GM18873 (cell line): ENCODE measurements around the gene POP4.
"Not testable (repeated sequence)": the region's sequence is repeated elsewhere in the genome, so short reads cannot be mapped to it uniquely, and the experiment has no call there.

ENCODE experiments used
- ATAC-seq: cut with Tn5 transposase; IDR thresholded peaks from one replicate; pipeline ENCODE4 v1.9.1; 2021; ENCODE audit warnings: mild to moderate bottlenecking, moderate library complexity, moderate number of reproducible peaks; ENCODE audit not compliant: unreplicated experiment, low FRiP score

Gene POP4

DNA sequence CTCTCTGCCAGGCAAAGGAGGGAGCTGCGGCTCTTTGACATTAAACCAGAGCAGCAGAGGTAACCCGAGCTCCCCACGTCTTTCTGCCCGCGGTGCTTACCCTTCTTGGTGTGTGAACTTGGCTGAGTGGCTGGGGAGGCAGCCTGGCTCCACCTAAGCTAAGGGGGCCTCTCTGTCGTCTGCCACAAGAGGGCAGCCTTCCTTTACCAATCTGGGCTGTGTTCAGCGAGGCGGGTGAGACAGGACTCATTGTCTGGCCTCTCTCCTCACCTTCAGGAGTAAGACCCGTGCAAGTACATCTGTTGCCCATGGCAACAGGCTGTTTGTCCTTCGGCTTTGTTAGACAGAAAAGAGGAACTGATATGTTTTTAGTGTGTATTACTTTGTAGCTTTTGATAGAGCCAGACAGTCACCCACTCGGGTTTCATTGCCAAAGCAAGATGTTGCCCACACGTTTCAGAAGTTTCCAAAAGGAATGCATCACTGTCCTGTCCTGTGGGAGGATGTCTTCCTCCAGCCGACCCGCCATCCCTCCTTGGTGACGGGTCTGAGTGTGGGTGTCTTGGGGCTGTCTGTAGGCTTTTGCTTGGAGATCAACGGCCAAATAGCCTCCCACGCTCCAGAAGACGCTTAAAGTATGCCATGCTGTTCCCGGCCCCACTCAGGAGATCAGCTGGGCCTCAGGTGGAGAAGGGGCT, 4.6 kb downstream of the POP4 start:
- peak; percentile 65 for ATAC-seq

GRCh38 chr19:29612121-29612520, 6.0 kb downstream of the POP4 start:
- no peak for ATAC-seq

DNA sequence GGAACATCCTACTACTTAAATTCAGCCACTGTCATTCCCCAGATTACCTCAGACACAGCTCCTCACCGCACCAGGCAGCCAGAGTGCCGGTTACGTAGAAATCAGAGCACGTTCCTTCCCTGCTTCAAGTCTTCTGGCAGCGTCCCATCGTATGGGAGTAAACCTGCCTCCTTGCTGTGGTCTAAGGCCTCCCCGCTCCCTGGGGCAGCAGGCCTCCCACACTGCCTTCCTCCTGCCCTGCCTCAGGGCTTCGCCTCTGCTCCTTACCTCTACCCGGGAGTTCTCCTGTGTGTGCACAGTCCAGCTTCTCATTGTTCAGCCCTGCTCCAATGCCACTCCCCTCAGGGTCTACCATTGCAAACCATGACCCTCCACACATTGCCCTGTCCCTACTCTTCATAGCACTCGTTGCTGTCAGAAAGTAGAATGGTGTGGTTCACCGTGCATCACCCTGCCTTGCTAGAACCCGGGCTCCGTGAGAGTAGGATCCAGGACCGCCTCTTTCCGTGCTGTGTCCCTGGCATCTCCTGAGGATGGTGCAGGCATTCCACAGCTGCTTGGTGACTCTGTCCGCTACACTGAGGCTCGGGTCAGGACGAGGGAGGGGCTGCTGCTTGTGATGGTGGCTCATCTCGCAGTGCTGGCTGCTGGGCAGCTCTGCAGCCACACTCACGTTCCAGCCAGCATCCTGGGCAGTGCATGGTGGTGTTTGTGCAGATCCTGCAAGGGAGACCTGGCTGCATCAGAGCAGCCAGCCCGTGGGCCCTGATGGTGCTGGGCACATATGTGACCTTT, 6.9 kb downstream of the POP4 start:
- ATAC-seq, result no peak

DNA sequence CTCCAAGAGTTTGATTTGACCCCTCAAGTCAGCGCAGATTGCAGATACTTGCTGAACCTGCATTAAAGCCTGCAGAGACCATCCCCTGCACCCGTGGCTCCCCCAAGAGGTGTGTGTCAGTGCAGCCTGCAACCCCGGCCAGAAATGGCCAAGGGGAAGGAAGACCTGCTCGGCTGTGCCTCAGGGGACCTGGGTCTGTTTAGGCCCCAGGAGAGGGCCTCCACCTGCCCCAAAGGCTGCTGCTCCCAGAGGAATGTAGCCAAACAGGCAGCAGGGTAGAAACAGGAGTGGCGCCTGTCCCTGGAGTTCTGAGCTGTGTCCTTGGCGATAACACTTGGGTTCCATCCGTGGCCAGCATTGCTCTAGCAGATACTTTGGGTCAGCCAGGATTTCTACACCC, 8.0 kb downstream of the POP4 start:
- ATAC-seq, result no peak

- ATAC-seq, result no peak
These were observed 8.7 kb downstream of the POP4 start for GRCh38 chr19:29614780-29615179.

DNA sequence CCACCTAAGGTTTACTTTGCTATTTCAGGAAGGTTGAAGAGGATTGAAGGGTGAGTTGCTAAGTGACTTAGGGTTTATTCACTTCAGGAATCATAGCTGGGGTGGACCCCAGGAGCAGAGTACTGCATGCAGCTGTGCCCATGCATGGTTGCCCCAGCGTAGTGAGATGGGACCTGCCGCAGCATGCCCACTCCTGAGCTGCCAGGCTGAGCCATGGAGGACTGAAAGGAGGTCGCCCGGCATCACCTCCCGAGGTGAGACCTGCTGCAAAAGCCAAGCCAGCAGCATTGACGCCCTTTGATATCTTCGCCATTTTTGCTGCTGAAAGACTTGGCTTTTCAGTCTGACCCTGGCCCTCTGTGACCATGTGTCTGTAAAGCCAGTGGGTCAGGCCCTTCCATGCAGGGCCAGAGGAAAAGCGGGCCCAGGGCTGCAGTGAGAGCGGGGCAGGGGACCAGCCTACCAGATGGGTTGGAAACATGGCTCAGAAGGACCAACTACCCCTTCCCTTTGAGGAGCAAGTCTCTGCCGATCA, 9.9 kb downstream of the POP4 start:
- ATAC-seq, result no peak

DNA sequence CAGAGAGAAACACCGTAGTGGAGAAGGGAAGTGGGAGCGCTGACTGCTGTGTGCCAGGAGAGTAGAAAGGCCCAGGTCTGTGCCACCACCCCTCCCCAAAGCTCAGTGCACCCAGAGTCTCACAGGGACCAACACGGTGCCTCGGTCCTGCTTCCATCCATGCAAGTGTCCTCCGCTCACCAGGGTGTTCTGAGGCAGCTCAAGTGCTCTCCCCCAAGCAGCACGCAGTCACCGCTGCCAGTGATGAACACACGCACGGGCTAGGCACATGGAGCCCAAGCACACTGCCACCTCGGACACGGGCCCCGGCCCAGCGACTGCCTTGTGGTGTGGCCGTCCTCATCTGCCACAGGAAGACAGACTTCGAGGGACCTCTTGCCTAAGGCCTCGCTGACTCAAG, 10.5 kb downstream of the POP4 start:
- ATAC-seq, result no peak

- no peak for ATAC-seq
These were observed 11.5 kb downstream of the POP4 start for GRCh38 chr19:29617366-29618266.

GRCh38 chr19:29618434-29618833, 12.4 kb downstream of the POP4 start:
- no peak for ATAC-seq

GRCh38 chr19:29618871-29619270, 12.8 kb downstream of the POP4 start:
- no peak for ATAC-seq

DNA sequence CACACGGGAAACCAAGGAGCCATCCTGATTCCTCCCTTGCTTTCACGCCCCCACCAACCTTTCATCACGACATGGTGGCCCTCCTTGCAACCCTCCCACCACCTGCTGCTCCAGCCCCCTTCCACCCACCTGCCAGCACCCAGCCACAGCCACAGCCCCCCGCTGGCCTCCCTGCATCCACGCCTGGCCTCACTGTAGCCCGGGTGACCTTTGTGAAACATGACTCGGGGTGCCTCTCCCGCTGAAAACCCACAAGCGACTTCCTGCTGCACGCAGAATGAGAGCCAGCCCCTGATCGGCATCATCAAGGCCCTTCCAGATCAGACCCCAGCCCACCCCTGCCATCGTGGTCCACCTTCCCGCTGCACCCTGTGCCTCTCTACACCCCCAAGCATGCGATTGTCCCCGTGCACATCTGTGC, 14.9 kb downstream of the POP4 start:
- no peak for ATAC-seq

DNA sequence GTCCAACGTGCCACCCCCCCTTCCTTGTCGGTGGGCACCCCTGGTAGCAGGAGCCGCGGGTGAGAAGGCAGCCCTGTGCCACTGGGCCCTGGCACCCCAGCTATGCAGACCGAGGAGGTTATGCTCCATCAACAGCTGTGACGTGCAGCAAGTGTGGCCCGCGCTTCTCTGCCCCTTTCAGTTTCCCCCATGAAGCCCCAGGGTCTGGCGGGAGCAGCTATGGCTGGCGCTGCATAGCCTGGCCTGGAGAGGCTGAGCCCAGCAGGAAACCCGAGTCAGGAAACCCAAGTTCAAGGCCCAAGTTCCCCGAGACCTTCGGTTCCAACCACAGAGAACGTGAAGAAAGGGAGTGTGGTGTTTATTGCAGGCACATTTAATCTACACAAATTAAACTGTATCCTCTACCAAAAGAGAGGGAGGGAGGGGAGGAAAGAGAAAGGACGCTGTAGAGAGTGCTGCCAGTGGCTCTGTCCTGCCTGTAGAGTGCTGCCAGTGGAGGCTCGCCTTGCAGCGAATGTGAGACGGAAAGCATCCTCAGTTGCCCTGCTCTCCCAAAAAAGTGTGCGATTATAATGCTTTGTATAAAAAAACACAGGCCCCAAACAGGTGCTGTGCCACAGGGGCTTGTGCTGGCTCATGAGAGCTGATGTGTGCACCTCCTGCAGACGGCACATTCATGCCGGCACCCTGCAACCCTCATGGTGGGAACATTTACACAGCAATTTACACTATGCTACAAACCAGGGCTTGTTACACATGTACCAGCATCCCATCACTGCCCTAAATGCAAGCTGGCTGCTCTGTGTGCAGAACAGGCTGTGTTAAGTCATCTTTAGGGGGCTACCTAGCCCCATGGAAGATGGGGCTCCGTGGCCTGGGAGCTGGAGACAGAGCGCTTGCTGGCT, 16.3 kb downstream of the POP4 start:
- ATAC-seq, result no peak

- no peak for ATAC-seq
These were observed 17.8 kb downstream of the POP4 start for GRCh38 chr19:29623726-29624488.

DNA sequence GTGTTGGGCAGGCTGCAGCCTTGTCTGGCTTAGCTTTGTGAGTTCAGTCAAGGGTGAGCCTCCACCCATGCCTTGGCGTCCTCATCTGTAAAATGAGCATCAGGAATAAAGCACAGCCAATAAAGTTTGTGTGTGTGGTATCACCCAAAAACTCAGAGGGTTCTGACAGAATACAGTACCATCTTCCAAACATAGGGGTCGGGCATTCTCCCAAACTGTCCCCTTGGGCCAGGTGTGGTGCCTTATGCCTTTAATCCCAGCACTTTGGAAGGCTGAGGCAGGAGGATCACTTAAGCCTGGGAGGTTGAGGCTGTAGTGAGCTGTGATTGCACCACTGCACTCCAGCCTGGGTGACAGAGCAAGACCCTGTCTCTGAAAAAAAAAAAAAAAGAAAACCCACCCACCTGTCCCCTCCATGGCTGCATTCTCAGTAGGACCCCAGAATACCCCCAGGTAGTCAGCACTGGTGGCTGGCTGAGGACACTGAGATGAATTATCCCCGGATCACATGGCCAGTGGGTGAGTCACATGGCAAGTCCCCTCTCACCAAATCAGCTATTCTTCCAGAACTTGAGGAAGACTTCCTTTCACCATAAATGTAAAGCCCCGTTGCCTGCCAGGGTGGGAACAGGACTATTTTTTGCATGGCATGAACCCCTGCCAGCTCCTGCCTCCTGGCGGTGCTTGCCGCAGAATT, 18.6 kb downstream of the POP4 start:
- ATAC-seq, result no peak

DNA sequence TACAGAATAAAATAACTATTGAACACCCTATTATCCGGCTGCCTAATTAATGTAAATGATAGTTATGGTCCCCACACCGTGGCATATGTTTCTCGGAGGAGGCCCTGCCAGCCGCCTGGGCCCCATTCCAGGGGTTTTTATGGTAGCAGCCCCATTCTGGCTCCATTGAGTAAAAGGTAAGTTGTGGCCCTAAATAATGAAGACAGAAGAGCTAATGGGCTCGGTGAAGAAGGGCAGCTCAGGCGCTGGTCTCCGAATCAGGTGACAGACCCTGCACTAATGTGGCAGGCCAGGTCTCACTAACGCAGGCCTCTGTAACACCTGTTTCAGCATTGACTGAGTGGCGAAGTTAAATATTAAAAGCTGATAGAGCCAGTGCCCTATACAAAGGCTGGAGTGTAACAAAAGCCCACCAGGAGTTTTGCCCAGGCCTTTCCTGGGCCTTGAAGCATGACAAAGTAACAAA, 19.1 kb downstream of the POP4 start:
- ATAC-seq, result no peak

DNA sequence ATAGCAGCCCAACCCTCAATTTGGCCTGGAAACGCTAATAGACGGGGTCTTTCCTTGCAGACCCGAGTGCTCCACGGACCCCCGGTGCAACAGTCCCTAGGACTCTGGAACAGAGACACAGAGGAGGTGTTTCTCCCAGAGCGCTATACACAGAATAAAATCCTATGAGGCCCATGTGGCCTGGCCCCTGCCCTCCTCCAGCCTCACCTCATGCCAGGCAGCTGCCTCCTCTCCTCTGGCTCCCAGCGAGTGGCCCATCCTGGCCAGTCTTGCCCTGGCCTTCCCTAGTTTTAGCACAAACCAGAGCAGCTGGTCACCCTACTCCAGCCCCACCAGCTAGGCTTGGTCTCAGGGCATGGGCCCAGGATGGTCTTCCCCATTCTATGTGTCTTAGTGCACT, 20.3 kb downstream of the POP4 start:
- no peak for ATAC-seq

GRCh38 chr19:29626832-29627231, 20.7 kb downstream of the POP4 start:
- ATAC-seq, result not testable (repeated sequence)

DNA sequence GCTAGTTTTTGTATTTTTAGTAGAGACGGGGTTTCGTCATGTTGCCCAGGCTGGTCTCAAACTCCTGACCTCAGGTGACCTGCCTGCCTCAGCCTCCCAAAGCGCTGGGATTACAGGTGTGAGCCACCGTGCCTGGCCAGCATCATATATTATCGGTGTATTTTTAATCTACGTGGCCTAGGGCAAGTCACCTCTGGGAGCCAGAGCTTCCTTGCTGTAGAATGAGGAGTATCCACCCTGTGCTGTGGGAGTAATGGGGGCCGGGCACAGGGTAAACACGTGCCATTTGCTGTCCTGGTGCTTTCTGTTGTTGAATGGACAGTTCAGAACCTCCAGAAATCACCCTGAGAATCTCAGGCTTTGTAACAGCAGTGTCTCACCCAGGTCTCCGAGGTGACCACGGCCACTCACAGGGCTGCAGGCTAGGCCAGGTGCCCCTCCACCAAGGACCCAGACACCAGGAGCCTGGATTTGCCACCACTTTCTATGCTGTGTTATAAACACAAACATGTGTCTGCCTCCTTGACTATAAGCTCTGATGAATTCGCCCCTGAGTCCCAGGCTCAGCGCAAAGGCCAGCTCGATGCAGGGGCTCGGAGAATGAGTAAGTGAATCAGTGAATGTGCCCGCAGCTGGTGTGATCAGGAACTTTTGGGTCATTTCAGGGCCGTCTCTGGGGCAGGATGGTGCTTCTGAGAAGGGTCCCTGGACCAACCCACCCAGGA, 22.7 kb downstream of the POP4 start:
- no peak for ATAC-seq
